Coronary artery (tissue), 2 donors: ENCODE results near the gene XIRP1.

Source experiments
- DNase-seq: peaks from one replicate; pipeline ENCODE4 v3.0.0-alpha.2; 2017; ENCODE audit warnings: low spot score
- H3K27ac ChIP-seq, 2 donors: fragments of 200-600 bp; sonication (generic); one replicate each; pipeline ENCODE4 v1.5.1; 2016 to 2019
- H3K4me3 ChIP-seq: fragments of 200-600 bp; sonication (generic); 2 replicates; pipeline ENCODE4 v1.5.1; 2016; ENCODE audit warnings: mild to moderate bottlenecking, moderate library complexity
- CTCF ChIP-seq: fragments of 200-600 bp; sonication (generic); IDR thresholded peaks from one replicate; pipeline ENCODE4 v1.5.1; 2019; ENCODE audit warnings: antibody characterized with exemption

The XIRP1 gene

GRCh38 chr3:39226106-39226741 is 33.8 kb upstream of the XIRP1 start:
- H3K27ac ChIP-seq = no peak overlapping the region
- DNase-seq = no peak
- no peak overlapping the region for H3K4me3 ChIP-seq
- no peak for TF ChIP-seq CTCF

DNA sequence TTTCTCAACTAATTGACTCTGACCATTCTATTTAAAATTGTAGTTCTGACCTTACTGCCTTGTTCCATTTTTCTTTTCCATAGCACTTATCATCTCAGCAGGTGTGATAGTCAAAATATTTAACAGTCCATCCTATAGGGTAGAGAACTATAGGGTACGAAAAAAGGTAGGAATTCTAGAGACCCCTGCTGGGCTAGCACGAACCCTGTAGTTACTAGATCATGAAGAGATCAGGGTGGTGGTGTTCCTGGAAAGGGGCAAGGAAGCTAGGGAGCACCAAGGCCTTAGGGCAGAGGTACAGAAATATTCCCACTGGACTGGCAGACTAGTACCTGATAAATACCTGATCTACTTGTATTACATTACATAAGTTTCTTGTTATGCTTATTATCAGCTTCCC is 31.9 kb upstream of the XIRP1 start:
- Histone ChIP-seq H3K4me3 (no peak overlapping the region), H3K27ac (no peak overlapping the region)
- TF ChIP-seq CTCF = no peak
- no peak for DNase-seq

DNA sequence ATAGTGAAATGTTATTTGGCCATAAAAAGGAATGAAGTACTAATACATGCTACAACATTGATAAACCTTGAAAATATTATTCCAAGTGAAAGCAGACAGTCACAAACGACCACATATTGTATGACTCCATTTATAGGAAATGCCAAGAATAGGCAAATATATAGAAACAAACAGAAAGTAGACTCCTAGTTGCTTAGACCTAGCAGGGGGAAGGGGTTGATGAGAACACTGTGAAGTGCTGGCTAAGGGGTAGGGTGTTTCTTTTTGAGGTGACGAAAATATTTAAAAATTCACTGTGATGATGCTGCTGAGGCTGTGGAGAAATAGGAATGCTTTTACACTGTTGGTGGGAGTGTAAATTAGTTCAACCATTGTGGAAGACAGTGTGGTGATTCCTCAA is 30.5 kb upstream of the XIRP1 start:
- Histone ChIP-seq H3K4me3 (no peak overlapping the region), H3K27ac (no peak overlapping the region)
- DNase-seq = no peak
- no peak for TF ChIP-seq CTCF

GRCh38 chr3:39222462-39222861 is 30.1 kb upstream of the XIRP1 start:
- TF ChIP-seq CTCF = no peak
- Histone ChIP-seq H3K27ac (no peak overlapping the region), H3K4me3 (no peak overlapping the region)
- DNase-seq = no peak

- no peak overlapping the region for H3K4me3 ChIP-seq
- H3K27ac ChIP-seq = no peak overlapping the region
- DNase-seq = no peak
- no peak for TF ChIP-seq CTCF
These were observed 28.7 kb upstream of the XIRP1 start for GRCh38 chr3:39221141-39221530.

- no peak for DNase-seq
- Histone ChIP-seq H3K4me3 (no peak overlapping the region), H3K27ac (no peak overlapping the region)
- no peak for TF ChIP-seq CTCF
These were observed 28.2 kb upstream of the XIRP1 start for GRCh38 chr3:39220407-39221140.

- H3K27ac ChIP-seq = no peak overlapping the region
- no peak for DNase-seq
- H3K4me3 ChIP-seq = no peak overlapping the region
- TF ChIP-seq CTCF = no peak
These were observed 27.3 kb upstream of the XIRP1 start for GRCh38 chr3:39219702-39220101.
